HG03066 (cell line): ENCODE data around the gene COL17A1.

Experiments
- ATAC-seq: cut with Tn5 transposase; IDR thresholded peaks from one replicate; pipeline ENCODE4 v1.9.1; 2021; ENCODE audit warnings: low read depth; ENCODE audit not compliant: unreplicated experiment

COL17A1 gene

DNA sequence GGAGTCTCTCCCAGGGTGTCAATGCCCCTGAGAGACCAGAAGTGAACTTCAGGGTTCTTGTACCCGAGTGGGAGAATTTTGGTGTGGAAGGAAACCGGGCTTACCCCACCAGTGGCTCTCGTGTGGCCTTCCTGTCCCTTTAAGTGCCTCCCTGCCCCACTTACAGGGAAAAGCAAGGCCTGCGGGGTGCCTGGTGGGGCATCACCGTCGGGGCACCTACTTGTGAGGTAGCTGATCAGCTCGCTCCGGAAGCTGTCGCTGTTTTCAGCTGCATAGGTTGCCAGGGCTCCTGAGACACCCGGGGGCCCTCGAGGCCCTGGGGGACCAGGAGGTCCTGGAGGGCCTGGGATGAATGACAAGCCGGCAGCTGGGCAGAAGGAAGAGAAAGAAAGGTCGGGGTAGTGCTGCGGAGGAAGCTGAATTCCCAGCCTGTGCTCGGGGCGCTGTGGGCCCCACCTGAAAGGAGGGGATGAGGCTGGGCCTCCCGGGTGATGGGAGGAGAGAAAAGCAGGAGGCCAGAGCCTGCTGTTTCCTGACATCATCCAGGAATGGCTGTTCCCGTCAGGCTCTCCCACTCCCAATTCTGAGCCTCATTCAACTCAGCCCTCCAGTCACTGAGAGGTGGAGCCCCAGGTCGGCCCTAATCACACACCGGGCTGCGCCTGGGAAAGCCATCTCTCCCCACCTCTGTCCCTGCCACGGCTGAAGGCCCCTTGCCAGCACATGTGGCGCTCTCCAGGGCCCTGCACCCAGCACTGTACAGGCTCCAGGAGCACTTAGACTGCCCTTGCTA, 51.1 kb downstream of the COL17A1 start:
- no peak for ATAC-seq

- no peak for ATAC-seq
These were observed 51.7 kb downstream of the COL17A1 start for GRCh38 chr10:104033966-104034365.

DNA sequence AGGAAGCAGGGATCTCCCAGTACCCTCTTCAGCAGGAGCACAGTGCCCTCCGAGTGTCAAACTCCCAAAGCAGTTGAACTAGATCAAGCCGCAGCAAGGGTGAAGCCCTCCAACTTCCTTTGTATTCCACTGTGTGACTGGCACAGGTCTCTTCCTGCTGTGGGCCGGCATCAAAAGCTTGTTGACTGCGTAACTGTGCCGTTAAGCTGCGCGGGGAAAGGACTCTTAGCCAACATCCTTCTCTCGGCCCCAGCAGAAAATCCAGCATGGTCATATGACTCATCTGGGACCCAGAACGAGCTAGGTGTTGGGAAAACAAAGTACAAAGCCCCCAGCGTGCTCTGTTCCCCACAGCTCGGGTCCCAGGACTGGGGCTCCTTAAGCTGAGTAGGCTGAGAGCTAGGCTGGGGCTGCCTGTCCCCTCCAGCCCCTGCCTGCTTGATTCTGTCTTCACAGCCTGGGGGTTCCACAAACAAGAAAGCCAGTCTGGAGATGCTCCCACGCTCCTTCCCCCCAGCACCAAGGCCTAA, 52.2 kb downstream of the COL17A1 start:
- ATAC-seq: no peak

DNA sequence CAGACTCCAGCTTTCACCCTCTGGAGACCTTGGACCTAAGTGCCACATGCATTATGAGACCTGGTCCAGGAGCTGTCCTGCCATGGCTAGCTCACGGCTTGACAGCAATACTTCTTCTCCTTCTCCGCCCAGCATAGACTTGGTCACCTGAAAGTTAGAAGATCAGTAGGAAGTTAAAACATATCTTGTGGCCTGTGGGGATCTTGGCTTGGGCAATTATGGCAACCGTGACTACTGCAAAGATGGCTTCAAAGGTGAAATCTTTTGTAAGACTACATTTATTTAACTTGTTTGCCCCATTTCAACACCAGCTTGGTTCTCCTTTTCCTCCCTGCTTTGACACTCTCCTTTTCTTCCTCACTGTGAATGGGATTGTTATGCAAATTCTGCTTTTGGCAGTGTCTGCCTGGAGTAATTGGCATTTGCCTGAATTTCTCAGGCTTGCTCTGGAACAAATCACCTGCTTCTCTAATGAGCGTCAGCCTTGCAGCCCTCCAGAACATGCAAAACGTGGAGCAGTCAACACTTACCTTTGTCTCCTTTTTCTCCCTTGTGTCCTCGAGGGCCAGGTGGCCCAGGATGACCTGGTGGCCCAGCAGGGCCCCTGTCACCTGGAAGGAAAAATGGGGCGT, 53.4 kb downstream of the COL17A1 start:
- ATAC-seq: no peak

DNA sequence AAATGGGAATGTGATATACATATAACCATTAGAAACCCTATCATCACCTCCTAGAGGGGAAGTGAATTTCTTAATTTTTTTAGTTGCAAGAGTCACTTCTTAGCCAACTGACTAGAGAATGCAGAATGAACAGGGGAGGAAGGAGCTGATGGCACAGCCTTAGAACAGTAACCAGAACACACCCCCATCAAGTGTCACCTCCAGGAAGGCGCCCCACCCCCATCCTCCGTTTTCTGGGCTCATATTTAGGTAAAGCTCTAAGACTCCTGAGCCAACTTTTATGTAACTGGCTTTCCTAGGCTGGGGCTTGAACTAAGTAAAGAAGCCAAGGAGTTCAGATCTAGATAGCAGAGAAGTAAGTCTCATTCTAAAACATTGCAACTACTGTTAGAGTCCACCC, 54.0 kb downstream of the COL17A1 start:
- ATAC-seq: no peak

- ATAC-seq: no peak
These were observed 56.2 kb downstream of the COL17A1 start for GRCh38 chr10:104029521-104029860.

GRCh38 chr10:104028823-104029520, 56.7 kb downstream of the COL17A1 start:
- no peak for ATAC-seq

DNA sequence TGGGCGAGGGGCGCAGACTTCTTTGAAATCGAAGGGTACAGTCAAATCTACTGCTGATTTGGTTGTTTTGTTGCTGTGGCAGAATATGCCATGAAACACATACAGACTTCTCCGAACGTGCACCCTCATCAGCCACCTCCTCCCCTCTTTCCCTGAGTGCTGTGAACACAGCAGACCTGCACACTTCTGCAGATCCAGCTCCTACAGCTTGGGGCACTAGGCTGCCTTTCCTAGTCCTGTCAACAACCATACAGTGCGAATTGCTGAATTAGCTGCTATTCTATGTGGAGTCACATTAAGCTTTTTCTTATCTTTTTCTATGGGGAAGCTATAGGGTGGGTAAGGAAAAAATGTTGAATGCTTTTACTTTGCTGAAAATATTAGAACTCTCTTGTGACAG, 57.5 kb downstream of the COL17A1 start:
- no peak for ATAC-seq

- no peak for ATAC-seq
These were observed 58.9 kb downstream of the COL17A1 start for GRCh38 chr10:104026762-104027161.

GRCh38 chr10:104025524-104025923, 60.2 kb downstream of the COL17A1 start:
- ATAC-seq: no peak

DNA sequence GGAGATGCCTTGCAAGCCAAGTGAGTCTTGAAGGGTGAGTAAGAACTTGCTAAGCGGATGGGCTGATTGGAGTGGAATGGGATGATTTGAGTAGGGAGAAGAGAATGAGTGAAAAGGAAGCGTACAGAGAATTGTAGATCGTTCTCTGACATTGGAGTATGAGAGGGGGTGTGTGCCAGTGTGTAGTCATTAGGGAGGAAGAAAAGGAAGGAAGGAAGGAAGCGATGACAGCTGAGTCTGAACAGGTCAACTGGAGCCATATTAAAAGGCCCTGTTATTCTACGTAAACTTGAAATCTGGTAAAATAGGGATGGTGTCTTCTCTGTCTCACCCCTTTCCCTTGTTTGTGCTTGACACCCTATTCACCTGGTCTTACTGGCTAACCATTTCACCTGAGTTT, 63.7 kb downstream of the COL17A1 start:
- no peak for ATAC-seq

- ATAC-seq: no peak
These were observed 64.4 kb downstream of the COL17A1 start for GRCh38 chr10:104021246-104021645.

- no peak for ATAC-seq
These were observed 65.7 kb downstream of the COL17A1 start for GRCh38 chr10:104020020-104020419.

- ATAC-seq: no peak
These were observed 67.2 kb downstream of the COL17A1 start for GRCh38 chr10:104018471-104018870.

DNA sequence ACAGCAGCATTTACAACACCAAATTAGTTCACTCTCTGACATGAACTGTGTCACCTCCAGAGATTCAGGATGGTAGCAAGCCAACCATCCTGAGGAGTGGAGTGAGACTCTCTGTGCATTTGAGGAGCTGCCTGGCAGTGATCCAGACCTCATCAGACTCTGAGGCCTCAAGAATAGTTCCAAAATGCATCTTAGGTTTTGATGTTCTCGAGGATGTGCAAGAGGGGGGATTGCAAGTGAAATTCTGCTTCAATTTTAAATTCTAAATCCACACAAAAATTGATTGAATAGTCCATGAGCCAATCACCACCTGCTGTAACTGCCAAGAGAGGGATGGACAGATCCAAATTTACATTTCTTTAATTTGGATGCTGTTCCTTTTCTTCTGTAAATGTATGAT, 69.0 kb downstream of the COL17A1 start:
- no peak for ATAC-seq

GRCh38 chr10:104014176-104014575, 71.5 kb downstream of the COL17A1 start:
- ATAC-seq: no peak

GRCh38 chr10:104013489-104013888, 72.2 kb downstream of the COL17A1 start:
- ATAC-seq: no peak

DNA sequence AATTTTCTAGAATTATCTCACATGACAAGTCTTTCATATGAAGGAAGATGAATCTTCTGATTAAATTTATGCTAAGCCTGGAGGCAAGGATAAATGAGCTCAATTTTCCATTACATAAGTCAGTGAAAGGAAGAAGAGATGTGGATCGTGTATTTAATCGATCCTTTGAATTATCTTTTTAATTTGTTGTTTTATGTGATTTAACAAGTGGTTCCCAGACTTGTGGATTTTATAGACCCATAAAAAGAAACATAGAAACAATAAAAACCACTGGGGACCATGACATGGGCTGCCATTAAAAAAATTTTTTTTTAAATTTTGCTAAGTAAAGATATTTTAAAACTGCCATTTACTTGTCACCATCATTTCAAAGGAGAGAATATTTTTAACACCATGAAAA, 73.8 kb downstream of the COL17A1 start:
- no peak for ATAC-seq

- ATAC-seq: no peak
These were observed 80.4 kb downstream of the COL17A1 start for GRCh38 chr10:104005172-104005863.

- no peak for ATAC-seq
These were observed 82.8 kb downstream of the COL17A1 start for GRCh38 chr10:104002911-104003310.

DNA sequence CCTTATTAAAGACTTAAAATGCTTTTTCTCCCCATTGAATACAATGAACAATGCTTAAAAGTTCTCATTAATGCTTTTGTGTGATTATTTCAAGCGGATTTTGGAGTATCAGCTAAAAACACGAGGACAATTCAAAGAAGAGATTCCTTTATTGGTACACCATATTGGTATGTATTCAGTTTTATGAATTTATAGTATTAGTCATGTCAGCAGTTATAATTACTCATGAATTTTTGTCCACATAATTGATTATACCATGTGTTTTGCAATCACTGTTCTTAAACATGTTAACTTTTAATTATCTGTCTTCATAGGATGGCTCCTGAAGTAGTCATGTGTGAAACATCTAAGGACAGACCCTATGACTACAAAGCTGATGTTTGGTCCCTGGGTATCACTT, 86.9 kb downstream of the COL17A1 start:
- ATAC-seq: no peak
